ENCODE data around the gene MPPE1.
A peak's percentile ranks its signal among the peaks of the same experiment; 100 is the strongest.
"Not testable (repeated sequence)": the region's sequence is repeated elsewhere in the genome, so short reads cannot be mapped to it uniquely, and the experiment has no call there.

The MPPE1 gene, protein sequence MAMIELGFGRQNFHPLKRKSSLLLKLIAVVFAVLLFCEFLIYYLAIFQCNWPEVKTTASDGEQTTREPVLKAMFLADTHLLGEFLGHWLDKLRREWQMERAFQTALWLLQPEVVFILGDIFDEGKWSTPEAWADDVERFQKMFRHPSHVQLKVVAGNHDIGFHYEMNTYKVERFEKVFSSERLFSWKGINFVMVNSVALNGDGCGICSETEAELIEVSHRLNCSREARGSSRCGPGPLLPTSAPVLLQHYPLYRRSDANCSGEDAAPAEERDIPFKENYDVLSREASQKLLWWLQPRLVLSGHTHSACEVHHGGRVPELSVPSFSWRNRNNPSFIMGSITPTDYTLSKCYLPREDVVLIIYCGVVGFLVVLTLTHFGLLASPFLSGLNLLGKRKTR

DNA sequence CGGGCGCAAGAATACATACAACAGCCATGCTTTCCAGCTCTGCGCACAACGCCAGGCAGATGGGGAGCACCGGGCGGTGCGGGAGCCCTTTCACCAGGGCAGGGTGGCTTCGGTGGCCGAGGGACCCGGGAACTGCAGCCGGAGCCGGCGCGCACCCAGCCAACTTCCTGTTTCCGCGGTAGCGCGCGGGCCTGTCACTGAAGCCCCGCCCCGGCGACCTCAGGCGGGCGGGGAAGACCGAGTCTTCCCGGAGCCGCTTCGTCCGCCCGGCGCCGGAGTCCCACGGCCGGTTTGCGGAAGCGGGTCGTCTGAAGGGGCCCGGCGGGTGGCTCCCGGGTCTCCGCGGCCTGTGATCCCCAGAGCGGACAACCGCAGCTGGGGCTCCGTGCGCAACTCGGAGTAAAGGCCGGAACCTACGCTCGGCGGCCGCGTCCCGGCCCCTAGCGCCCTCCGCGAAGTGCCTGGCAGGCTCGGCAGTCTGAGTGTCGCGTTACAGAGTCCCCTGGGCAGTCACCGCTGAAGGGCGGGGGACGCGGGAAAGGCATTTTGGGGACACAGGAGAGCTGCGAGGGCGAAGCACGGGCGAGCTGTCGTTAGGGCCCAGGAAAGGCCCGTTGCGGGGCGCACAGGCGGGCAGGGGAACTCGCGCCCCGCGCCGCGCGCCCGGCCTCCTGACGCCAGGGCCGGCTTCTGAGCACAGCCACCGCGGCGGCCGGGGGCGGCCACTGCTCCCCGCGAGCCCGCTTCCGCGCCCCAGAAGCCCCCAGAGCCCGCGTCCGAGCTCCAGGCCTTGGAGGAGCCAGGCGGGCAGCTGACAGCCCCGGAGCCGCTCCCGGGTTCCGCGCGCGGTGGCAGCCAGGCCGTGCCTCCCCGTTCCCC lies at the start of gene MPPE1:
TSS of gene MPPE1 (minus strand) at position 136 of the 879 bp plus-strand sequence. CDS start 11,053 bp downstream, outside the sequence.
- DNase-seq = peak; percentile 36

GRCh38 chr18:11957636-11958035 lies 49.5 kb upstream of the MPPE1 start:
- no peak for DNase-seq

DNA sequence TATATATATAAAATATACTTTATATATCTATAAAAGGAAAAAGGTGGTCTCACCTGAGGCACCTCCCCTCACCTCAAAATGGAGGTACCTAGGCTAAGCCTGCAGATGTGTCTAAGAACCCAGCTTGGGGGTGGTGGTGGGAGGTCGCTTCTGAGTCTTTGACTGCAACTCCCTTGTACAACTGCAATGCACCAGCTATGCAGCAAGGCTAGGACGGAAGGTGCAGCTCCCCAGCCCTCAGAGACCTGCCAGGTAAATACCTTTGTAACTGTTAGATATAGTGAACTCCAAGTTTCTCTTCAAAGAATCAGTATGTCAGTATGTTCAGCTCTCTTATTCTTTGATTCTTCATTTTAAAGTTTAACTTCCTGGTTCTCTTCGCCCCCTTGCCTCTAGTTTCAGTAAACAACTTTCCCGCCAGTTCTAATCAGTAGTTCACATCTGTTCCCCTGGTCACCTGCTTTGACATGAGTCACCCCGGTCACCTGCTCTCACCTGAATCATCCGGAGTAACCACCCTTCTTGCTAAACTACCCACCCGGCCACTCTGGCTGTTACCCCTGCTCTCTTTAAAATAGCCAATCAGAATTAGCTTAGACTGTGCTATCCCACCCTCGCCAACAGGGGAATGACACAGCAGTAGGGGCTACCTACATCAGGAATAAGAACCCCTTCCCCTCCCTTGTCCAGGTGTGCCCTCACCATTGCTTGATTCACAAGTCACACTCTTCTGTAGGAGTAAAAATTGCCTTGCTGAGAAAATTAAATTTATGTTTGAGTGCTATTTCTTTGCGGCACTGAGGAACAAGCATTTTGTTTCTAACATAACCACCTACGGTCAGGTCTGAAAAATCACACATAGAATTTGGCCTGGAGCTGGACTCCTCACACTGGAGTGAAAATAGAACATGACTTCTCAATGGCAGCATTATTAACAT lies 48.5 kb upstream of the MPPE1 start:
- DNase-seq = no peak

GRCh38 chr18:11955239-11956029 lies 47.3 kb upstream of the MPPE1 start:
- DNase-seq = no peak

DNA sequence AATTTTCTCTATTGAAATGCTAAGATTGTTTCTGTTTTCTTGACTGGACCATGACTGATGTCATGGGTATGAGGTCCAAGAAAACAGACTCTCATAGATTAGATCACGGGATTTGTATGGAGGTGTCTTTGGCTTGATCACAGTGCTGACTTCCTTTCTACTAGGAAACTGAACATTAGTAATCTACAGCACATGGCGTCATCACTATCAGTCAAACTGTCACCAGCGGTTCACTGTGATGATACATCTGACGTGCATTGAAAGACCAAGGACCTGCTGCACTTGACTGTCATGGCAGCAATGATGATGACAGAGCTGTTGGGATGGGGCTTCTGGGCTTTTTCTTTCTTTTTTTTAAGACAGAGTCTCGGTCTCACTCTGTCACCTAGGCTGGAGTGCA lies 45.0 kb upstream of the MPPE1 start:
- no peak for DNase-seq

DNA sequence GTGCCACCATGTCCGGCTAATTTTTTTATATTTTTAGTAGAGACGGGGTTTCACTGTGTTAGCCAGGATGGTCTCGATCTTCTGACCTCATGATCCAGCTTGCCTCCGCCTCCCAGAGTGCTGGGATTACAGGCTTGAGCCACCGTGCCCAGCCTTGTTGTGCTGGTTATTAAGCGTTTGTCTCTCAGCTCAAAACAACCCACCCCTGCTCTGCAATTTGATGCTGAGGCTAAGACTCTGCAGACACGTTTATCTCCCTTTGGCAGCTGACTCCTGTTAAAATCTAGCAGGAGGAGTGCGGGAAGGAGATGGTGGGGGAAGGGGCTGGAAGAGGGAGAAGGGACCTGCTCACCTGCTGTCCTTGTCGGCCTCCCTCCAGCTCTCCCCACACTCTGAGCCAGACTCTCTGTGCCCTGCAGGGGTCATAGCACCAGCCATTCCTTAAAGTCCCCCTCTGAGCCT lies 43.3 kb upstream of the MPPE1 start:
- DNase-seq = no peak

DNA sequence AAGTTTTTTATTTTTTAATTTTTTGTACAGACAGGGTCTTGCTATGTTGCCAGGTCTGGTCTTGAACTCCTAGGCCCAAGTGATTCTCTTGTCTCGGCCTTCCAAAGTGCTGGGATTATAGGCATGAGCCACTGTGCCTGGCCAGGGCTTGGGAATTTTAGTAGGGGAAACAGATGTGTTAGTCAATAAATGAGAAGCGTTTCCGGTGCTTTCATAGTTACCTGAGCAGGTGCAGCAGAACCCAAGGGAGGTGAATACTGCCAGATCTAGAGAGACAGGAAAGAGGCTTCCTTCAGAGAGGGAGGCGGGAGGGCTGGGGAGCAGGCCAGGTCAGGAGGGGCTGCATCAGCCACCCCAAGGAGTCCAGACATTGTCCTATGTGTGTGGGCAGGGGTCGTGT lies 42.7 kb upstream of the MPPE1 start:
- DNase-seq = no peak

GRCh38 chr18:11948852-11949523 lies 40.9 kb upstream of the MPPE1 start:
- no peak for DNase-seq

GRCh38 chr18:11947214-11948191 lies 39.4 kb upstream of the MPPE1 start:
- no peak for DNase-seq

GRCh38 chr18:11946756-11947155 lies 38.6 kb upstream of the MPPE1 start:
- no peak for DNase-seq

GRCh38 chr18:11945834-11946659 lies 37.9 kb upstream of the MPPE1 start:
- DNase-seq = not testable (repeated sequence)

DNA sequence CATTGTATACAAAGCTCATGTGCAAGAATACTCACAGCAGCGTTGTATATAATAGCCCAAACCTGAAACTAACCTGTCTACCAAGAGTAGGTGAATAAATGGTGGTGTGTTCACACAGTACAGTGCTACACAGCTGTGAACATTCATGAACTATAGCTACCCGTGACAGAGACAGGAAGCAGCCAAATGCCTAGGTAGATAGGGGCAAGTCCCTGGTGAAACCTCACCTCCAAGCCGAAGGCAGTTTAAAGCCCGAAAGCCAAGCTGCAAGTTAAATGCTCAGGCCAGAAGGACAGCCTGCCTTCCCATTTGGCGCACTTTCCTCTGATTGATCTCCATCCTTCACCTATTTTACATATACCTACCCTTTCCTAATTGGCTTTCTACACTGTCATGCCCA lies 36.7 kb upstream of the MPPE1 start:
- no peak for DNase-seq

DNA sequence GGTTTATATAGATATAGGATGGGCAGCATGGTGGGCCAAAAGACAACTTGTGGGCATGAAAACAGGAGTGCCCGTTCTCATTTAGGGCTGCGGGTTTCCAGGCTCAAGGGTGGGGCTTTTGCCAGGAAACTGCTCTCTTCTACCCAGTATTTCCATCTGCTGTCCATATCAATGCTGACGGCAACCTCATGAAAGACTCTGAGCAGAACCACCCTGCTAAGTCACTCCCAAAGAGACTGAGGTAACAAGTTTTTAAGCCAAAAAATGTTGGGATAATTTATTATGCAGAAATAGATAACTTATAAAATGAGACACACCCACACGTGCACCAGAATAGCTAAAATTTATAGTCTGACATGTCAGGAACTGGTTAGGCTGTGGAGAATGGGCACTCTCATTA lies 36.1 kb upstream of the MPPE1 start:
- no peak for DNase-seq

DNA sequence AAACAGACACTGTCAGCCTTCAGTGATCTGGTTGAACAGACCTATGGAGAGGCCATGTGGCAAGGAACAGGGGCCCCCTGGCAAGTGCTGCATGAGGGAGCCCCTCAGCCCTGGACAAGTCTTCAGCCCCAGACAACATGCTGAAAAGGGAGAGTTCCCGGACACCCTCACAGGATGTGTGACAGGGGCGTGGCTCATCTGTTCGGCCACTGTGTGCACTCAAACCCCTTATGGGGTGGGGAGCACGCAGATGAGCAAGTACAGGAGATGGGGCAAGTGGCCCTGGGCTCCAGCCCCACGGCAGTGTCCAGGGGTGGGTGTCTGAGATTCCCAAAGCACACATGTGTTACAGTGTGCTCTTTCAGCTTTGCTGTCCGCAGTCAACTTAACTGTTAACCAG lies 35.4 kb upstream of the MPPE1 start:
- DNase-seq = no peak

DNA sequence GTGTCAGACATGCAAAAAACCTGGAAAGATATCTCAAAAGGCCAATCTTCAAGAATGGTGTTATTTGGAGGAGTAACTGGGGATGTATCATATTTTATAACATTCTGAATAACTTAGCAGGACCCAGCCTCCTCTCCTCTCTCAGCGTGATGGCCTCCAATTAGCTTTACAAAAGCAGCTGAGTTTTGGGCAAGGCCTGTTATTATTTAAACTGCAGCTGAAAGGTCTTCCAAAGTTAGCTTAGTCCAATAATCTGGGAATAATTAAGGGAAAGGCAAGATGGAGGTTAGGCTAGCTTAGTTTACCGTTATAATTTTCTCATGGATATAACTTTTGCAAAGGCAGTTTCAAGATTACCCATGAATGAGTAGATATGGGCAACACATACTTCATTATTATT lies 32.8 kb upstream of the MPPE1 start:
- no peak for DNase-seq

- DNase-seq = peak; percentile 27
Observed at GRCh38 chr18:11937874-11938478, 29.9 kb upstream of the MPPE1 start.

DNA sequence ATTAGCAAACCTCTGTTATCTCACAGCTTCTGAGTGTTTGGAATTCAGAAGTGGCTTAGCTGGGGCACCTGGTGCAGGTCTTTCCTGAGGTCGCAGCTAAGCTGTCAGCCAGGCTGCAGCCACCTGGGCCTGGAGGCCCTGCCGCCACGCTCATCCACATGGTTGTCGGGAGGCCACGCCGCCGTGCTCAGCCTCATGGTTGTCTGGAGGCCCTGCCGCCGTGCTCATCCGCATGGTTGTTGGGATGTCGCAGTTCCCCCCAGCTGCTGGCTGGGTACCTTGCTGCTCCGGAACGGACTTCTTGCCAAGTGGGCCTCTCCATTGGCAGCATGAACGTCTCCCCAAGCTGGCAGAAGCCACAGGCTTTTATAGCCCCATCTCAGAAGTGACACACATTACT lies 24.3 kb upstream of the MPPE1 start:
- no peak for DNase-seq

- no peak for DNase-seq
Observed at GRCh38 chr18:11927497-11927896, 19.4 kb upstream of the MPPE1 start.

Data from NCI-H2107 (cell line).